DMS114 treated with DMSO at 0.1 percent for 48 hours (cell line): ENCODE data around the gene HGD.
"Not testable (repeated sequence)": the region's sequence is repeated elsewhere in the genome, so short reads cannot be mapped to it uniquely, and the experiment has no call there.

Experiments used
- DNase-seq: peaks from one replicate; lab custom pipeline; 2025; ENCODE audit not compliant: unreplicated experiment; lab: John Stamatoyannopoulos, UW

Gene HGD

GRCh38 chr3:120640231-120640630 is 41.8 kb downstream of the HGD start:
- DNase-seq: no peak

- DNase-seq: not testable (repeated sequence)
Measured at GRCh38 chr3:120638820-120639219, 43.2 kb downstream of the HGD start.

GRCh38 chr3:120637851-120638559 is 44.0 kb downstream of the HGD start:
- no peak for DNase-seq

- DNase-seq: no peak
Measured at GRCh38 chr3:120636795-120637401, 45.1 kb downstream of the HGD start.

GRCh38 chr3:120634539-120634938 is 47.5 kb downstream of the HGD start:
- no peak for DNase-seq

- DNase-seq: no peak
Measured at GRCh38 chr3:120625159-120625586, 56.9 kb downstream of the HGD start.

- DNase-seq: no peak
Measured at GRCh38 chr3:120623727-120624093, 58.3 kb downstream of the HGD start.

- DNase-seq: no peak
Measured at GRCh38 chr3:120622870-120623726, 58.9 kb downstream of the HGD start.

GRCh38 chr3:120622457-120622856 is 59.6 kb downstream of the HGD start:
- DNase-seq: no peak

- DNase-seq: not testable (repeated sequence)
Measured at GRCh38 chr3:120616745-120617144, 65.3 kb downstream of the HGD start.

GRCh38 chr3:120615847-120616609 is 66.0 kb downstream of the HGD start:
- DNase-seq: no peak

GRCh38 chr3:120614765-120615164 is 67.3 kb downstream of the HGD start:
- no peak for DNase-seq

GRCh38 chr3:120608506-120608905 is 73.5 kb downstream of the HGD start:
- no peak for DNase-seq

- DNase-seq: no peak
Measured at GRCh38 chr3:120604784-120605183, 77.3 kb downstream of the HGD start.

- no peak for DNase-seq
Measured at GRCh38 chr3:120604382-120604781, 77.7 kb downstream of the HGD start.

- DNase-seq: no peak
Measured at GRCh38 chr3:120602682-120603081, 79.4 kb downstream of the HGD start.

- DNase-seq: no peak
Measured at GRCh38 chr3:120601554-120601953, 80.5 kb downstream of the HGD start.

GRCh38 chr3:120599211-120599610 is 82.8 kb downstream of the HGD start:
- no peak for DNase-seq

- no peak for DNase-seq
Measured at GRCh38 chr3:120597445-120598049, 84.5 kb downstream of the HGD start.

- DNase-seq: no peak
Measured at GRCh38 chr3:120596853-120597223, 85.2 kb downstream of the HGD start.
